ENCODE measurements around the gene CEMIP2. TPM values are rescaled to one million over a fixed set of nuclear protein-coding genes. Genes with fewer than 3 reads are reported as not detected.

Gene CEMIP2
- polyA plus RNA-seq, 1 of the 3 experiments (the other 2 are of a cell fraction): 39.8 TPM

DNA sequence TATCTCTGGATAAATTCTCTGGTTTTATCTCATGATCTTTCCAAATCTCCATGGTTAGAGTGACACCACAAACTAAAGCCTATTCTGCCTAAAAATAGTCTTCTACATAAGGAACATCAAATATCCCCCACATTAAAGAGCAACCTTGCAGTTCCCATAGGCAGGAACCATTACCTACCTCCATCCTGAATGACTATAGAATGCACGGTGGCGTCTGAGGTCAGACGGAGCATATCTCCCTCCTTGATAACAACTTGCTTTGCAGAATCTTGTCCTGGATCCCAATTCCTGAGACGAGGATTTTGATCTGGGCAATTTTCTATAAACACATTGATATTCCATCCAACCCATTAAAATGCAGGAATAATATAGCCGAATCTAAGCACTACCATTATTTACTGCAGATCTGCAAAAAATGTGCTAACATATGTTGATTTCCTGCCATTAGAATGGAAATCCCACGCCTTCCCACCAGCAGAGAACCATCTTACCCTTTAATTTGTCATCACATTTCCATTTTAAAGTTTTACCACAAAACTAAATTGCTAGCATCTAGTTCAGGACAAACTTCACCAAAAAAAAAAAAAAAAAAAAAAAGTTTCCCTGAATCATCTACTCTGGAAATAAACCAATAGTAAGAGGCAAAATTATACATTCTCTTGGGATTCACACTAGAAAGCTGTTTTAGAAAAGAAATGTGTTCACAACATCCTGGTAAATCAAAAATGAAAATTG is 22.1 kb downstream of the CEMIP2 start:
- peaks cover 17% of the 10 kb centered on the region for H3F3A ChIP-seq (replicated peaks; ENCODE audit: insufficient read depth)
- no peaks in the 10 kb centered on the region for H3K27me3 ChIP-seq (ENCODE audit: insufficient read depth)
- WGBS (ENCODE audit: low lambda C conversion rate): 69% methylated on average over 6 of the region's 6 CpGs
- no peak overlapping the region for H3K27ac ChIP-seq (ENCODE audit: low read depth in 2 of 2, low read length in 1 of 2)
- H3K36me3 ChIP-seq (replicated peaks in 1 of 2; ENCODE audit: control insufficient read depth in 1 of 2, insufficient read depth in 2 of 2, low read length in 1 of 2): no peaks in the 10 kb centered on the region
- peaks cover 0 to under 1% of the 10 kb centered on the region in 2 experiments; a peak in 1 of 4 replicates for H3K4me1 ChIP-seq (ENCODE audit: control insufficient read depth in 1 of 2, insufficient read depth in 2 of 2, low read depth in 1 of 2, low read length in 1 of 2)
- H3K9me3 ChIP-seq: no peaks in the 10 kb centered on the region
- H3K9ac ChIP-seq: no peak overlapping the region
- TF ChIP-seq POLR2AphosphoS5 (IDR thresholded peaks at IDR 0.05; ENCODE audit: low read depth, low read length) (no peak), RXRA (IDR thresholded peaks at IDR 0.05; ENCODE audit: borderline replicate concordance, low read depth) (no peak), EZH2phosphoT487 (IDR thresholded peaks at IDR 0.05; ENCODE audit: borderline replicate concordance, low read depth) (no peak), FOXJ3 (CRISPR knock-in tag; IDR thresholded peaks at IDR 0.05) (no peak), SMC3 (IDR thresholded peaks at IDR 0.05; ENCODE audit: low read depth, low read length) (no peak), FOXM1 (IDR thresholded peaks at IDR 0.05; ENCODE audit: low read depth) (no peak), IRF3 (IDR thresholded peaks at IDR 0.05; ENCODE audit: low read depth, low read length) (no peak), MXI1 (IDR thresholded peaks at IDR 0.05; ENCODE audit: low read depth, low read length) (no peak), ELF1 (IDR thresholded peaks at IDR 0.05) (no peak), JUND (IDR thresholded peaks at IDR 0.05) (no peak), FOSL2 (IDR thresholded peaks at IDR 0.05; ENCODE audit: borderline replicate concordance, low read depth) (no peak), NFIC (IDR thresholded peaks at IDR 0.05; ENCODE audit: borderline replicate concordance) (no peak), ZBTB33 (IDR thresholded peaks at IDR 0.05; ENCODE audit: borderline replicate concordance, low read depth) (no peak), GABPA (IDR thresholded peaks at IDR 0.05; ENCODE audit: low read depth) (no peak), YY1 (IDR thresholded peaks at IDR 0.05; ENCODE audit: low read depth) (no peak), TEAD4 (IDR thresholded peaks at IDR 0.05; ENCODE audit: borderline replicate concordance, insufficient read depth) (no peak), TCF12 (IDR thresholded peaks at IDR 0.05) (no peak), RCOR1 (IDR thresholded peaks at IDR 0.05; ENCODE audit: low read length) (no peak)
- TF ChIP-seq, protein P1, sequence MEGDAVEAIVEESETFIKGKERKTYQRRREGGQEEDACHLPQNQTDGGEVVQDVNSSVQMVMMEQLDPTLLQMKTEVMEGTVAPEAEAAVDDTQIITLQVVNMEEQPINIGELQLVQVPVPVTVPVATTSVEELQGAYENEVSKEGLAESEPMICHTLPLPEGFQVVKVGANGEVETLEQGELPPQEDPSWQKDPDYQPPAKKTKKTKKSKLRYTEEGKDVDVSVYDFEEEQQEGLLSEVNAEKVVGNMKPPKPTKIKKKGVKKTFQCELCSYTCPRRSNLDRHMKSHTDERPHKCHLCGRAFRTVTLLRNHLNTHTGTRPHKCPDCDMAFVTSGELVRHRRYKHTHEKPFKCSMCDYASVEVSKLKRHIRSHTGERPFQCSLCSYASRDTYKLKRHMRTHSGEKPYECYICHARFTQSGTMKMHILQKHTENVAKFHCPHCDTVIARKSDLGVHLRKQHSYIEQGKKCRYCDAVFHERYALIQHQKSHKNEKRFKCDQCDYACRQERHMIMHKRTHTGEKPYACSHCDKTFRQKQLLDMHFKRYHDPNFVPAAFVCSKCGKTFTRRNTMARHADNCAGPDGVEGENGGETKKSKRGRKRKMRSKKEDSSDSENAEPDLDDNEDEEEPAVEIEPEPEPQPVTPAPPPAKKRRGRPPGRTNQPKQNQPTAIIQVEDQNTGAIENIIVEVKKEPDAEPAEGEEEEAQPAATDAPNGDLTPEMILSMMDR (IDR thresholded peaks at IDR 0.05): no peak
- TF ChIP-seq, protein P2, sequence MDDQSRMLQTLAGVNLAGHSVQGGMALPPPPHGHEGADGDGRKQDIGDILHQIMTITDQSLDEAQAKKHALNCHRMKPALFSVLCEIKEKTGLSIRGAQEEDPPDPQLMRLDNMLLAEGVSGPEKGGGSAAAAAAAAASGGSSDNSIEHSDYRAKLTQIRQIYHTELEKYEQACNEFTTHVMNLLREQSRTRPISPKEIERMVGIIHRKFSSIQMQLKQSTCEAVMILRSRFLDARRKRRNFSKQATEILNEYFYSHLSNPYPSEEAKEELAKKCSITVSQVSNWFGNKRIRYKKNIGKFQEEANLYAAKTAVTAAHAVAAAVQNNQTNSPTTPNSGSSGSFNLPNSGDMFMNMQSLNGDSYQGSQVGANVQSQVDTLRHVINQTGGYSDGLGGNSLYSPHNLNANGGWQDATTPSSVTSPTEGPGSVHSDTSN (IDR thresholded peaks at IDR 0.05): no peak
- no peaks in the 10 kb centered on the region for H3K9me2 ChIP-seq
- H3K79me2 ChIP-seq (ENCODE audit: insufficient read depth): peaks cover 9% of the 10 kb centered on the region; the same call in 1 of the 2 replicates
- H4K20me1 ChIP-seq (ENCODE audit: insufficient read depth): no peaks in the 10 kb centered on the region
- CTCF ChIA-PET: no interaction called here
- POLR2A ChIA-PET: no interaction called here
- H3K4me2 ChIP-seq: no peak overlapping the region
- DNase-seq: no peak
- no peak overlapping the region for H2AFZ ChIP-seq (ENCODE audit: low read depth)
- no peak overlapping the region for H3K4me3 ChIP-seq (ENCODE audit: low read depth in 2 of 2, low read length in 1 of 2)
